Tibial nerve (tissue), 4 donors: ENCODE measurements around the gene VWA3A. TPM values are rescaled to one million over a fixed set of nuclear protein-coding genes. Genes with fewer than 3 reads are reported as not detected.
"Not testable (repeated sequence)": the region's sequence is repeated elsewhere in the genome, so short reads cannot be mapped to it uniquely, and the experiment has no call there.

Source experiments
- DNase-seq, 2 donors: peaks; one replicate each; pipeline ENCODE4 v3.0.0-alpha.2; 2019; ENCODE audit warnings: low spot score in 2 of 2
- H3K27ac ChIP-seq, 4 donors: fragments of 200-600 bp; sonication (generic) in 3 of 4; one replicate each; pipeline ENCODE4 v1.5.1; 2017 to 2019; ENCODE audit warnings: mild to moderate bottlenecking in 1 of 4
- H3K27me3 ChIP-seq, 2 donors: fragments of 200-600 bp; sonication (generic) in 1 of 2; one replicate each; pipeline versions ENCODE4 v1.5.1 to v1.6.0; 2017 to 2019
- H3K36me3 ChIP-seq, 3 donors: fragments of 200-600 bp; sonication (generic); one replicate each; pipeline ENCODE4 v1.5.1; 2018 to 2019
- H3K4me1 ChIP-seq, 4 donors: fragments of 200-600 bp; sonication (generic) in 3 of 4; one replicate each; pipeline ENCODE4 v1.5.1; 2017 to 2019
- H3K4me3 ChIP-seq, 4 donors: fragments of 200-600 bp; sonication (generic) in 3 of 4; one replicate each; pipeline ENCODE4 v1.5.1; 2017 to 2019; ENCODE audit warnings: mild to moderate bottlenecking in 1 of 4, moderate library complexity in 1 of 4
- H3K9me3 ChIP-seq, 4 donors: fragments of 200-600 bp; sonication (generic) in 3 of 4; one replicate each; pipeline ENCODE4 v1.5.1; 2017 to 2019
- EP300 ChIP-seq, 2 donors: sonication (generic); formaldehyde crosslinking; IDR thresholded peaks; one replicate each; pipeline ENCODE4 v1.6.1; 2017; ENCODE audit warnings: antibody characterized with exemption in 2 of 2, mild to moderate bottlenecking in 1 of 2
- POLR2A ChIP-seq, 2 donors: fragments of 450-650 bp; IDR thresholded peaks; one replicate each; pipeline ENCODE4 v1.6.1; 2017; ENCODE audit warnings: antibody characterized with exemption in 2 of 2, mild to moderate bottlenecking in 2 of 2, moderate library complexity in 2 of 2
- WGBS, 2 donors: methylation state at CpG; one replicate each; pipeline ENCODE4 v1.1.5; 2018; 5-methylcytosine and 5-hydroxymethylcytosine counted together
- total RNA-seq, 4 donors: library from RNA; depleted of rRNA; stranded (reverse); fragments of >200 nt; gene quantifications; one replicate each; pipeline ENCODE4 v1.1.0, GENCODE V29; 2016
- TF ChIP-seq, protein P1 (sequence below), 5 experiments: fragments of 200-600 bp in 3 of 5; fragments of 450-650 bp in 2 of 5; sonication (generic) in 3 of 5; IDR thresholded peaks; one replicate each; pipeline ENCODE4 v1.5.1; 2016 to 2019; ENCODE audit warnings: antibody characterized with exemption in 5 of 5, mild to moderate bottlenecking in 3 of 5, moderate library complexity in 2 of 5

Gene VWA3A
- total RNA-seq, 4 donors from 2014 or later = 2.0 TPM; not detected in 3

GRCh38 chr16:22151246-22151998 is 59.1 kb downstream of the VWA3A start:
- Histone ChIP-seq H3K4me1 (no peaks in the 10 kb centered on the region), H3K27me3 (no peaks in the 10 kb centered on the region), H3K9me3 (no peaks in the 10 kb centered on the region), H3K4me3 (no peak overlapping the region), H3K36me3 (no peaks in the 10 kb centered on the region), H3K27ac (no peak overlapping the region)
- WGBS, 2 donors = 67 to 72% methylated on average over 7 of the region's 7 CpGs
- no peak for TF ChIP-seq EP300 (IDR thresholded peaks at IDR 0.05)
- no peak for TF ChIP-seq POLR2A (IDR thresholded peaks at IDR 0.05)
- TF ChIP-seq, protein P1, sequence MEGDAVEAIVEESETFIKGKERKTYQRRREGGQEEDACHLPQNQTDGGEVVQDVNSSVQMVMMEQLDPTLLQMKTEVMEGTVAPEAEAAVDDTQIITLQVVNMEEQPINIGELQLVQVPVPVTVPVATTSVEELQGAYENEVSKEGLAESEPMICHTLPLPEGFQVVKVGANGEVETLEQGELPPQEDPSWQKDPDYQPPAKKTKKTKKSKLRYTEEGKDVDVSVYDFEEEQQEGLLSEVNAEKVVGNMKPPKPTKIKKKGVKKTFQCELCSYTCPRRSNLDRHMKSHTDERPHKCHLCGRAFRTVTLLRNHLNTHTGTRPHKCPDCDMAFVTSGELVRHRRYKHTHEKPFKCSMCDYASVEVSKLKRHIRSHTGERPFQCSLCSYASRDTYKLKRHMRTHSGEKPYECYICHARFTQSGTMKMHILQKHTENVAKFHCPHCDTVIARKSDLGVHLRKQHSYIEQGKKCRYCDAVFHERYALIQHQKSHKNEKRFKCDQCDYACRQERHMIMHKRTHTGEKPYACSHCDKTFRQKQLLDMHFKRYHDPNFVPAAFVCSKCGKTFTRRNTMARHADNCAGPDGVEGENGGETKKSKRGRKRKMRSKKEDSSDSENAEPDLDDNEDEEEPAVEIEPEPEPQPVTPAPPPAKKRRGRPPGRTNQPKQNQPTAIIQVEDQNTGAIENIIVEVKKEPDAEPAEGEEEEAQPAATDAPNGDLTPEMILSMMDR (IDR thresholded peaks at IDR 0.05) = no peak
- DNase-seq = no peak

DNA sequence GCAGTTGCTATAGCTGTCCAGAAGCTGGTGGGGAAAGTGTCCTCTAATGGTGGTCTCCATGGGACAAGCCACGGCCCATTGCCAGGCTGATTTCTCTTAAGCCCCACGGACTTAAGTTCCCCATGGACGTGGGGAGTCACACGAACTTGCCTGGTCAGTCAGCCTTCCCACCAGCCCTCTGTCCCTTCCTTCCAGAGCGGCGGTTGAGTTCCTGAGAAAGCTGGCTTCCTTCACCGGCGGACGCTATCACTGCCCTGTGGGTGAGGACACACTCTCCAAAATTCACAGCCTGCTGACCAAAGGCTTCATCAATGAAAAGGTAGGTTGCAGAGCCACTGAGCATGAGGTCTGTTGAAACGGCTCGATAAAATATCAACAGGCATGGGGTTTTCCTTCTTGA is 60.0 kb downstream of the VWA3A start:
- DNase-seq = no peak
- H3K36me3 ChIP-seq = no peaks in the 10 kb centered on the region
- TF ChIP-seq EP300 (IDR thresholded peaks at IDR 0.05) (no peak), POLR2A (IDR thresholded peaks at IDR 0.05) (no peak)
- TF ChIP-seq, protein P1 (IDR thresholded peaks at IDR 0.05) = no peak
- WGBS, 2 donors = 82 to 85% methylated on average over 11 of the region's 11 CpGs
- no peak overlapping the region for H3K27ac ChIP-seq
- no peak overlapping the region for H3K4me3 ChIP-seq
- no peaks in the 10 kb centered on the region for H3K4me1 ChIP-seq
- H3K9me3 ChIP-seq = no peaks in the 10 kb centered on the region
- H3K27me3 ChIP-seq = no peaks in the 10 kb centered on the region

DNA sequence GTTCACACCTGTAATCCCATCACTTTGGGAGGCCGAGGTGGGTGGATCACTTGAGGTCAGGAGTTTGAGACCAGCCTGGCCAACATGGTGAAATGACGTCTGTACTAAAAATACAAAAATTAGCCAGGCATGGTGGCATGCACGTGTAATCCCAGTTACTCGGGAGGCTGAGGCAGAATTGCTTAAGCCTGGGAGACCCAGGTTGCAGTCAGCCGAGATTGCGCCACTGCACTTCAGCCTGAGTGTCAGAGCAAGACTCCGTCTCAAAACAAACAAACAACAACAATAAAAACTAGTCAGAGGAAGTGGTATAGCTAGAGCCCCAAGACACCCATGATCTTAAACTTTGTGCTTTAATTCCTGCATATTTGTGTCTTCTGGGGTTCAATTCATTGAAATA is 60.7 kb downstream of the VWA3A start:
- H3K27ac ChIP-seq, H3K4me3 ChIP-seq, DNase-seq, H3K9me3 ChIP-seq, H3K27me3 ChIP-seq, H3K36me3 ChIP-seq, H3K4me1 ChIP-seq: not testable (repeated sequence)
- 62 to 71% methylated on average over 7 of the region's 7 CpGs for WGBS, 2 donors

DNA sequence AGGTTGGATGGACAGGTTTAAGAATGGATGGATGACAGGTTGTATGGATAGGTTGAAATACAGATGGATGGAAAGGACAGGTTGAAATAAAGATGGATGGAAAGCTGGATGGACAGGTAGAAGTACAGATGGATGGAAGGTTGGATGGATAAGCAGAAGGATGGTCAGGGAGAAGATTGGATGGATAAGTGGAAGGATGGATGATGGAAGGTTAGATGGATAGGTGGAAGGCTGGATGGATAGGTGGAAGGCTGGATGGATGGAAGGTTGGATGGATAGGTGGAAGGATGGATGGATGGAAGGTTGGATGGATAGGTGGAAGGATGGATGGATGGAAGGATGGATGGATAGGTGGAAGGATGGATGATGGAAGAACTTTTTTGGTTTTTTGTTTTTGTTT is 69.1 kb downstream of the VWA3A start:
- Histone ChIP-seq H3K27me3 (peaks cover 0 to 21% of the 10 kb centered on the region in 2 donors), H3K27ac (no peak overlapping the region), H3K9me3 (peaks cover 0 to under 1% (median 0%) of the 10 kb centered on the region in 4 donors), H3K4me1 (peaks cover 0 to 8% (median 2%) of the 10 kb centered on the region in 4 donors), H3K4me3 (no peak overlapping the region), H3K36me3 (no peaks in the 10 kb centered on the region)
- DNase-seq = no peak
- no peak for TF ChIP-seq POLR2A (IDR thresholded peaks at IDR 0.05)

GRCh38 chr16:22161999-22162655 is 69.8 kb downstream of the VWA3A start, which contains the start of gene SDR42E2:
SDR42E2 (plus strand) TSS chr16:22162506; CDS start chr16:22165583, 3,077 bp downstream.
- Histone ChIP-seq H3K4me1 (peaks cover 0 to 8% (median 2%) of the 10 kb centered on the region in 4 donors), H3K4me3 (peak within 1 kb of the TSS in 2 of 4 donors; percentile 4 to 14), H3K27me3 (peaks cover 0 to 21% of the 10 kb centered on the region in 2 donors), H3K9me3 (peaks cover 0 to 6% (median 0%) of the 10 kb centered on the region in 4 donors), H3K36me3 (no peaks in the 10 kb centered on the region), H3K27ac (no peak within 1 kb of the TSS)
- no peak for TF ChIP-seq POLR2A (IDR thresholded peaks at IDR 0.05)
- TF ChIP-seq, protein P1 (IDR thresholded peaks at IDR 0.05) = no peak
- no peak for TF ChIP-seq EP300 (IDR thresholded peaks at IDR 0.05)
- 7 to 8% methylated on average over 26 to 27 of the region's 40 CpGs for WGBS, 2 donors
- no peak for DNase-seq

- WGBS, 2 donors = 36 to 41% methylated on average over 10 to 12 of the region's 14 CpGs
- Histone ChIP-seq H3K9me3 (peaks cover 0 to 6% (median 0%) of the 10 kb centered on the region in 4 donors), H3K27me3 (peaks cover 0 to 21% of the 10 kb centered on the region in 2 donors), H3K36me3 (no peaks in the 10 kb centered on the region), H3K4me3 (peak overlapping the region in 2 of 4 donors; percentile 4 to 14), H3K27ac (no peak overlapping the region), H3K4me1 (peaks cover 0 to 8% (median 2%) of the 10 kb centered on the region in 4 donors)
- TF ChIP-seq EP300 (IDR thresholded peaks at IDR 0.05) = no peak
- TF ChIP-seq POLR2A (IDR thresholded peaks at IDR 0.05) = no peak
- TF ChIP-seq, protein P1 (IDR thresholded peaks at IDR 0.05) = no peak
- no peak for DNase-seq
Measured at GRCh38 chr16:22162656-22163009, 70.3 kb downstream of the VWA3A start.
